HepG2 (cell line): Measurements from ENCODE around the gene DHFR. TPM values are rescaled to one million over a fixed set of nuclear protein-coding genes. Genes with fewer than 3 reads are reported as not detected.

Experiments used
- ARID4A ChIP-seq: sonication (generic); formaldehyde crosslinking; IDR thresholded peaks from 2 replicates; pipeline ENCODE4 v1.5.0; 2020; ENCODE audit warnings: mild to moderate bottlenecking, missing genetic modification reagents, borderline replicate concordance
- CERS6 ChIP-seq: sonication (generic); formaldehyde crosslinking; IDR thresholded peaks from 2 replicates; pipeline ENCODE4 v1.5.0; 2020; ENCODE audit warnings: missing genetic modification reagents
- HOXA5 ChIP-seq: sonication (generic); formaldehyde crosslinking; IDR thresholded peaks from 2 replicates; pipeline ENCODE4 v1.4.0; 2020; ENCODE audit warnings: missing genetic modification reagents
- HOXD1 ChIP-seq: sonication (generic); formaldehyde crosslinking; IDR thresholded peaks from 2 replicates; pipeline ENCODE4 v1.5.0; 2020; ENCODE audit warnings: missing genetic modification reagents
- MLLT10 ChIP-seq: sonication (generic); formaldehyde crosslinking; IDR thresholded peaks from 2 replicates; pipeline ENCODE4 v1.4.0; 2020; ENCODE audit warnings: missing genetic modification reagents
- PATZ1 ChIP-seq: sonication (generic); formaldehyde crosslinking; IDR thresholded peaks from 2 replicates; pipeline ENCODE4 v1.4.0; 2020; ENCODE audit warnings: missing genetic modification reagents
- PLRG1 ChIP-seq: fragments of 450-650 bp; conservative IDR thresholded peaks from 2 replicates; pipeline ENCODE4 v1.6.1; 2016
- PRMT3 ChIP-seq: sonication (generic); formaldehyde crosslinking; IDR thresholded peaks from 2 replicates; pipeline ENCODE4 v1.8.1; 2022; ENCODE audit warnings: low read depth, mild to moderate bottlenecking, moderate library complexity, missing genetic modification reagents, borderline replicate concordance
- RBM22 ChIP-seq: fragments of 200-400 bp; formaldehyde crosslinking; optimal IDR thresholded peaks from 2 replicates; pipeline ENCODE3; 2017; ENCODE audit warnings: mild to moderate bottlenecking, low read length, moderate library complexity
- RFX1 ChIP-seq: fragments of 450-650 bp; IDR thresholded peaks from 2 replicates; pipeline ENCODE4 v1.6.1; 2017
- SMARCE1 ChIP-seq: fragments of 450-650 bp; IDR thresholded peaks from 2 replicates; pipeline ENCODE4 v1.6.1; 2017; ENCODE audit warnings: borderline replicate concordance
- TCF7 ChIP-seq: sonication (generic); IDR thresholded peaks from 2 replicates; pipeline ENCODE4 v1.6.1; 2016; ENCODE audit warnings: antibody characterized with exemption, low read depth
- TFDP2 ChIP-seq: sonication (generic); formaldehyde crosslinking; IDR thresholded peaks from 2 replicates; pipeline ENCODE4 v1.4.0; 2020; ENCODE audit warnings: missing genetic modification reagents
- WIZ ChIP-seq: sonication (generic); formaldehyde crosslinking; IDR thresholded peaks from 2 replicates; pipeline ENCODE4 v1.5.1; 2020; ENCODE audit warnings: mild to moderate bottlenecking, missing genetic modification reagents
- ZFP36L2 ChIP-seq: sonication (generic); formaldehyde crosslinking; IDR thresholded peaks from 2 replicates; pipeline ENCODE4 v1.4.0; 2020; ENCODE audit warnings: missing genetic modification reagents
- ZFP41 ChIP-seq: sonication (generic); formaldehyde crosslinking; IDR thresholded peaks from 2 replicates; pipeline ENCODE4 v1.4.0; 2020; ENCODE audit warnings: mild to moderate bottlenecking, missing genetic modification reagents, borderline replicate concordance
- ZNF564 ChIP-seq: sonication (generic); formaldehyde crosslinking; IDR thresholded peaks from 2 replicates; pipeline ENCODE4 v1.8.1; 2023; ENCODE audit warnings: mild to moderate bottlenecking, missing genetic modification reagents
- ZNF800 ChIP-seq: sonication (generic); formaldehyde crosslinking; IDR thresholded peaks from 2 replicates; pipeline ENCODE4 v1.4.0; 2020; ENCODE audit warnings: missing genetic modification reagents
- ZNF879 ChIP-seq: sonication (generic); formaldehyde crosslinking; IDR thresholded peaks from 2 replicates; pipeline ENCODE4 v1.8.1; 2023; ENCODE audit warnings: missing genetic modification reagents
- ZNF891 ChIP-seq: sonication (generic); formaldehyde crosslinking; IDR thresholded peaks from 2 replicates; pipeline ENCODE4 v1.5.0; 2020; ENCODE audit warnings: mild to moderate bottlenecking, missing genetic modification reagents
- polyA plus RNA-seq, 8 experiments: library from polyadenylated mRNA; depleted of rRNA in 3 of 8; stranded (reverse) in 7 of 8; unstranded in 1 of 8; fragments of >200 nt; fragmentation: Illumina TruSeq in 4 of 8; extraction: Trizol in 4 of 8; gene quantifications; 2 replicates each; pipeline versions ENCODE4 v1.2.1 to v1.2.3, GENCODE V29; 2011 to 2016; ENCODE audit warnings: low read depth in 4 of 8, missing spikeins in 1 of 8, mixed read lengths in 1 of 8; ENCODE audit not compliant: insufficient read depth in 1 of 8
- total RNA-seq, 5 experiments: library from RNA; depleted of rRNA; stranded (reverse); fragments of >200 nt; fragmentation: Illumina TruSeq; extraction: Trizol; gene quantifications; 2 replicates each; pipeline ENCODE4 v1.2.3, GENCODE V29; 2016; ENCODE audit warnings: low read depth in 1 of 5

Gene DHFR
- total and polyA plus RNA-seq, 2 of the 13 experiments (the other 11 are each of a cell fraction or from before 2014, with no cell fraction given): 22.8 to 59.0 TPM

GRCh38 chr5:80631278-80632259 lies 23.2 kb downstream of the DHFR start (continued):
- no peak for TF ChIP-seq ARID4A (CRISPR knock-in tag)
- TF ChIP-seq RBM22: no peak
- no peak for TF ChIP-seq PLRG1
- no peak for TF ChIP-seq WIZ (CRISPR knock-in tag)
- no peak for TF ChIP-seq ZNF564 (CRISPR knock-in tag)
- no peak for TF ChIP-seq TFDP2 (CRISPR knock-in tag)
- TF ChIP-seq HOXD1 (CRISPR knock-in tag): no peak
- no peak for TF ChIP-seq ZNF891
- TF ChIP-seq ZFP36L2 (CRISPR knock-in tag): no peak
- no peak for TF ChIP-seq HOXA5
- TF ChIP-seq RFX1: no peak
- no peak for TF ChIP-seq ZFP41 (CRISPR knock-in tag)
- TF ChIP-seq PRMT3: no peak
- TF ChIP-seq CERS6 (CRISPR knock-in tag): no peak
- no peak for TF ChIP-seq MLLT10 (CRISPR knock-in tag)
- no peak for TF ChIP-seq SMARCE1
- TF ChIP-seq PATZ1: 0 out of 2 replicates have a peak, but pooled peaks have one; percentile 23
- 0 out of 2 replicates have a peak, but pooled peaks have one; percentile 28 for TF ChIP-seq TCF7
- TF ChIP-seq ZNF879 (CRISPR knock-in tag): no peak
- TF ChIP-seq ZNF800: no peak
